Measurements from ENCODE around the gene PKM.

PKM gene

GRCh38 chr15:72189250-72189902, 41.6 kb downstream of the PKM start:
- no peak for TF ChIP-seq CTCF (IDR thresholded peaks at IDR 0.05; ENCODE audit: low read depth, low read length, missing control alignments)
- no peak for DNase-seq (ENCODE audit: low read depth)
- H3K4me3 ChIP-seq (ENCODE audit: low read depth, low read length), result no peak overlapping the region

GRCh38 chr15:72184165-72184811, 46.7 kb downstream of the PKM start:
- no peak for TF ChIP-seq CTCF (IDR thresholded peaks at IDR 0.05; ENCODE audit: low read depth, low read length, missing control alignments)
- DNase-seq (ENCODE audit: low read depth), result no peak
- H3K4me3 ChIP-seq (ENCODE audit: low read depth, low read length), result no peak overlapping the region

GRCh38 chr15:72183781-72184164, 47.2 kb downstream of the PKM start:
- no peak for DNase-seq (ENCODE audit: low read depth)
- H3K4me3 ChIP-seq (ENCODE audit: low read depth, low read length), result no peak overlapping the region
- no peak for TF ChIP-seq CTCF (IDR thresholded peaks at IDR 0.05; ENCODE audit: low read depth, low read length, missing control alignments)

- no peak for DNase-seq (ENCODE audit: low read depth)
- no peak for TF ChIP-seq CTCF (IDR thresholded peaks at IDR 0.05; ENCODE audit: low read depth, low read length, missing control alignments)
- no peak overlapping the region for H3K4me3 ChIP-seq (ENCODE audit: low read depth, low read length)
These were observed 48.3 kb downstream of the PKM start for GRCh38 chr15:72182673-72183072.

GRCh38 chr15:72182244-72182643, 48.7 kb downstream of the PKM start:
- DNase-seq (ENCODE audit: low read depth), result no peak
- TF ChIP-seq CTCF (IDR thresholded peaks at IDR 0.05; ENCODE audit: low read depth, low read length, missing control alignments), result no peak
- no peak overlapping the region for H3K4me3 ChIP-seq (ENCODE audit: low read depth, low read length)

GRCh38 chr15:72180761-72181324, 50.1 kb downstream of the PKM start:
- no peak overlapping the region for H3K4me3 ChIP-seq (ENCODE audit: low read depth, low read length)
- DNase-seq (ENCODE audit: low read depth), result no peak
- TF ChIP-seq CTCF (IDR thresholded peaks at IDR 0.05; ENCODE audit: low read depth, low read length, missing control alignments), result no peak
